SK-N-SH treated with all-trans-retinoic acid at 6 μM for 48 hours (cell line): ENCODE data around the gene KCNK6.

Source experiments
- ATAC-seq: fragments of 200-7000 bp; cut with Tn5 transposase; 3 replicates; pipeline ENCODE4 v1.9.1; 2020; ENCODE audit warnings: mild to moderate bottlenecking, moderate library complexity
- CSDC2 ChIP-seq: fragments of 250-450 bp; sonication (Bioruptor Pico); IDR thresholded peaks from 2 replicates; pipeline ENCODE4 v1.5.0; 2020; ENCODE audit warnings: mild to moderate bottlenecking, moderate library complexity
- ESRRG ChIP-seq: fragments of 250-450 bp; sonication (Bioruptor Pico); IDR thresholded peaks from 2 replicates; pipeline ENCODE4 v1.6.1; 2021; ENCODE audit warnings: mild to moderate bottlenecking
- ISL1 ChIP-seq: fragments of 250-450 bp; sonication (Bioruptor Pico); IDR thresholded peaks from 2 replicates; pipeline ENCODE4 v2.1.2; 2022; ENCODE audit warnings: mild to moderate bottlenecking, moderate library complexity
- OSR1 ChIP-seq: fragments of 250-450 bp; sonication (Bioruptor Pico); IDR thresholded peaks from 2 replicates; pipeline ENCODE4 v1.8.0; 2022; ENCODE audit warnings: moderate library complexity, mild to moderate bottlenecking, inconsistent platforms
- PPARA ChIP-seq: fragments of 250-450 bp; sonication (Bioruptor Pico); IDR thresholded peaks from 2 replicates; pipeline ENCODE4 v1.5.0; 2020; ENCODE audit warnings: mild to moderate bottlenecking, borderline replicate concordance
- RARB ChIP-seq: fragments of 250-450 bp; sonication (Bioruptor Pico); IDR thresholded peaks from 2 replicates; pipeline ENCODE4 v1.8.0; 2021; ENCODE audit warnings: mild to moderate bottlenecking, moderate library complexity
- SNAI2 ChIP-seq: fragments of 250-450 bp; sonication (Bioruptor Pico); IDR thresholded peaks from 2 replicates; pipeline ENCODE4 v1.5.0; 2020; ENCODE audit warnings: mild to moderate bottlenecking, moderate library complexity
- TCF4 ChIP-seq: fragments of 250-450 bp; sonication (Bioruptor Pico); IDR thresholded peaks from 2 replicates; pipeline ENCODE4 v1.8.0; 2021; ENCODE audit warnings: mild to moderate bottlenecking, moderate library complexity, borderline replicate concordance
- TOX ChIP-seq: fragments of 250-450 bp; sonication (Bioruptor Pico); IDR thresholded peaks from 2 replicates; pipeline ENCODE4 v1.8.0; 2021; ENCODE audit warnings: mild to moderate bottlenecking, moderate library complexity, borderline replicate concordance
- ZC3H10 ChIP-seq: fragments of 250-450 bp; sonication (Bioruptor Pico); IDR thresholded peaks from 2 replicates; pipeline ENCODE4 v1.5.1; 2021; ENCODE audit warnings: mild to moderate bottlenecking, moderate library complexity
- ZFP3 ChIP-seq: fragments of 250-450 bp; sonication (Bioruptor Pico); IDR thresholded peaks from 2 replicates; pipeline ENCODE4 v1.5.0; 2020; ENCODE audit warnings: mild to moderate bottlenecking, moderate library complexity
- ZFP30 ChIP-seq: fragments of 450-650 bp; formaldehyde crosslinking; IDR thresholded peaks from 2 replicates; pipeline ENCODE4 v1.5.0; 2022; ENCODE audit warnings: mild to moderate bottlenecking, moderate library complexity
- ZNF70 ChIP-seq: fragments of 450-650 bp; formaldehyde crosslinking; IDR thresholded peaks from 2 replicates; pipeline ENCODE4 v1.5.0; 2020; ENCODE audit warnings: mild to moderate bottlenecking, moderate library complexity
- ZNF8 ChIP-seq: fragments of 450-650 bp; formaldehyde crosslinking; IDR thresholded peaks from 2 replicates; pipeline ENCODE4 v1.5.0; 2020; ENCODE audit warnings: mild to moderate bottlenecking, moderate library complexity
- TF ChIP-seq, protein P1 (sequence below): fragments of 250-450 bp; sonication (Bioruptor Pico); IDR thresholded peaks from 2 replicates; pipeline ENCODE4 v1.5.1; 2020; ENCODE audit warnings: low read depth, mild to moderate bottlenecking, moderate library complexity
- TF ChIP-seq, protein P2 (sequence below): fragments of 250-450 bp; sonication (Bioruptor Pico); IDR thresholded peaks from 2 replicates; pipeline ENCODE4 v1.8.0; 2021; ENCODE audit warnings: low read depth, mild to moderate bottlenecking, moderate library complexity, borderline replicate concordance
- TF ChIP-seq, protein P3 (sequence below): fragments of 250-450 bp; sonication (Bioruptor Pico); IDR thresholded peaks from 2 replicates; pipeline ENCODE4 v1.8.0; 2020; ENCODE audit warnings: mild to moderate bottlenecking, moderate library complexity, borderline replicate concordance
- TF ChIP-seq, protein P4 (sequence below): fragments of 250-450 bp; sonication (Bioruptor Pico); IDR thresholded peaks from 2 replicates; pipeline ENCODE4 v1.5.1; 2021; ENCODE audit warnings: mild to moderate bottlenecking, moderate library complexity

The KCNK6 gene

DNA sequence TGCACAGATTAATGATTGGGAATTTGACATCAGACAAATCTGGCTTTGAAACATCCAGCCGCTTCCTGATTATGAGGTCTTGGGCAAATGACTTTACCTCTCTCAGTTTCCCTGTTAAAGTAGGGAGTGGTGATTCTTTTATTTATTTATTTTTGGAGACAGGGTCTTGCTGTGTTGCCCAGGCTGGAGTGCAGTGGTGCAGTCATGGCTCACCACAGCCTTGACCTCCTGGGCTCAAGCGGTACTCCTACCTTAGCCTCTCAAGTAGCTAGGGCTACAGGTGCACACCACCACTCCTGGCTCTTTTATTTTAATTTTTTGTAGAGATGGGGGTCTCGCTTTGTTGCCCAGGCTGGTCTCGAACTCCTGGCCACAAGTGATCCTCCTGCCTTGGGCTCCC lies 57.4 kb downstream of the KCNK6 start (continued):
- TF ChIP-seq, protein P1, sequence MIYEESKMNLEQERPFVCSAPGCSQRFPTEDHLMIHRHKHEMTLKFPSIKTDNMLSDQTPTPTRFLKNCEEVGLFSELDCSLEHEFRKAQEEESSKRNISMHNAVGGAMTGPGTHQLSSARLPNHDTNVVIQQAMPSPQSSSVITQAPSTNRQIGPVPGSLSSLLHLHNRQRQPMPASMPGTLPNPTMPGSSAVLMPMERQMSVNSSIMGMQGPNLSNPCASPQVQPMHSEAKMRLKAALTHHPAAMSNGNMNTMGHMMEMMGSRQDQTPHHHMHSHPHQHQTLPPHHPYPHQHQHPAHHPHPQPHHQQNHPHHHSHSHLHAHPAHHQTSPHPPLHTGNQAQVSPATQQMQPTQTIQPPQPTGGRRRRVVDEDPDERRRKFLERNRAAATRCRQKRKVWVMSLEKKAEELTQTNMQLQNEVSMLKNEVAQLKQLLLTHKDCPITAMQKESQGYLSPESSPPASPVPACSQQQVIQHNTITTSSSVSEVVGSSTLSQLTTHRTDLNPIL (CRISPR knock-in tag): no peak
- TF ChIP-seq ZNF8 (CRISPR knock-in tag): no peak

DNA sequence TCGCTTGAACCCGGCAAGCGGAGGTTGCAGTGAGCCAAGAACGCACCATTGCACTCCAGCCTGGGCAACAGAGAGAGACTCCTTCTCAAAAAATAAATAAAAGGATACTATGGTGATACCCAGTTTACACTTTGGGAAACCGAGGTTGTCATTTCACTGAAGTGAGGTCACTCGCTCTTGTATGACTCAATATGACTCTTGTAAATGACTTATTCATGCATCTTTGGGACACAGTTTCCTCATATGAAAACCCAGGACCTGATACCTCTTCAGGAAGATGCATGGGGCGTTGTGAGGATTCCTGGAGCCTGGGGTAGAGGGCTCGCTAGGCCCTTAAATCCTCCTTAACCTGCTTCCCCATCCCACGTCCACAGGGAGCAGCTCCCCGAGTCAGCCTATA lies 59.2 kb downstream of the KCNK6 start:
- TF ChIP-seq CSDC2 (CRISPR knock-in tag): no peak
- TF ChIP-seq SNAI2 (CRISPR knock-in tag): no peak
- no peak for TF ChIP-seq OSR1 (CRISPR knock-in tag)
- no peak for ATAC-seq

DNA sequence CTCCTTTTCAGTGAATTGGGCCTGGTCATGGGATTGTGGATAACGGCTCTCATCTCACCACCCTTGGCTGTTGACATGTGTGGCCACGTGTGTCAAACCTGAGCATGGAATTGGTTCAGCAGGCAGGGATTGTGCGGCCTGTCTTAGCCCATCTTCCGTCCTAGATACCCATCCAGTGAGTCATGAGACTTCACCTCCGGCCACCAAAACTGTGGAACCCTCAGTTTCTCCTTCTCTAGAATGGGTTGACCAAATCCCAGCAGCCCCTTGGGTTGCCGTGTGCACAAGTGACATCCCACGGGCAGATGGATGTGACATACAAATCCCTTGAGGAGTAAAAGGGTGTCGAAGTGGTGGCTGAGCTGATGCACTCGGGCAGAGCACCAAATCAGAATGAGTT lies 61.5 kb downstream of the KCNK6 start:
- ATAC-seq: no peak

More for the DNA sequence above, 61.5 kb downstream of the KCNK6 start:
- no peak for TF ChIP-seq ZFP30 (CRISPR knock-in tag)
- no peak for TF ChIP-seq CSDC2 (CRISPR knock-in tag)
- TF ChIP-seq ZFP3: no peak
- no peak for TF ChIP-seq ZC3H10 (CRISPR knock-in tag)
- TF ChIP-seq OSR1 (CRISPR knock-in tag): no peak
- TF ChIP-seq TOX (CRISPR knock-in tag): no peak
- no peak for TF ChIP-seq ZNF70 (CRISPR knock-in tag)
- TF ChIP-seq ISL1 (CRISPR knock-in tag): no peak
- TF ChIP-seq, protein P2, sequence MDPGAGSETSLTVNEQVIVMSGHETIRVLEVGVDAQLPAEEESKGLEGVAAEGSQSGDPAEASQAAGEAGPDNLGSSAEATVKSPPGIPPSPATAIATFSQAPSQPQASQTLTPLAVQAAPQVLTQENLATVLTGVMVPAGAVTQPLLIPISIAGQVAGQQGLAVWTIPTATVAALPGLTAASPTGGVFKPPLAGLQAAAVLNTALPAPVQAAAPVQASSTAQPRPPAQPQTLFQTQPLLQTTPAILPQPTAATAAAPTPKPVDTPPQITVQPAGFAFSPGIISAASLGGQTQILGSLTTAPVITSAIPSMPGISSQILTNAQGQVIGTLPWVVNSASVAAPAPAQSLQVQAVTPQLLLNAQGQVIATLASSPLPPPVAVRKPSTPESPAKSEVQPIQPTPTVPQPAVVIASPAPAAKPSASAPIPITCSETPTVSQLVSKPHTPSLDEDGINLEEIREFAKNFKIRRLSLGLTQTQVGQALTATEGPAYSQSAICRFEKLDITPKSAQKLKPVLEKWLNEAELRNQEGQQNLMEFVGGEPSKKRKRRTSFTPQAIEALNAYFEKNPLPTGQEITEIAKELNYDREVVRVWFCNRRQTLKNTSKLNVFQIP (CRISPR knock-in tag): no peak
- TF ChIP-seq, protein P3, sequence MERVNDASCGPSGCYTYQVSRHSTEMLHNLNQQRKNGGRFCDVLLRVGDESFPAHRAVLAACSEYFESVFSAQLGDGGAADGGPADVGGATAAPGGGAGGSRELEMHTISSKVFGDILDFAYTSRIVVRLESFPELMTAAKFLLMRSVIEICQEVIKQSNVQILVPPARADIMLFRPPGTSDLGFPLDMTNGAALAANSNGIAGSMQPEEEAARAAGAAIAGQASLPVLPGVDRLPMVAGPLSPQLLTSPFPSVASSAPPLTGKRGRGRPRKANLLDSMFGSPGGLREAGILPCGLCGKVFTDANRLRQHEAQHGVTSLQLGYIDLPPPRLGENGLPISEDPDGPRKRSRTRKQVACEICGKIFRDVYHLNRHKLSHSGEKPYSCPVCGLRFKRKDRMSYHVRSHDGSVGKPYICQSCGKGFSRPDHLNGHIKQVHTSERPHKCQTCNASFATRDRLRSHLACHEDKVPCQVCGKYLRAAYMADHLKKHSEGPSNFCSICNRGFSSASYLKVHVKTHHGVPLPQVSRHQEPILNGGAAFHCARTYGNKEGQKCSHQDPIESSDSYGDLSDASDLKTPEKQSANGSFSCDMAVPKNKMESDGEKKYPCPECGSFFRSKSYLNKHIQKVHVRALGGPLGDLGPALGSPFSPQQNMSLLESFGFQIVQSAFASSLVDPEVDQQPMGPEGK: no peak
- TF ChIP-seq TCF4 (CRISPR knock-in tag): no peak
- TF ChIP-seq ESRRG (CRISPR knock-in tag): no peak
- TF ChIP-seq PPARA (CRISPR knock-in tag): no peak
- no peak for TF ChIP-seq ZNF8 (CRISPR knock-in tag)
- TF ChIP-seq, protein P4, sequence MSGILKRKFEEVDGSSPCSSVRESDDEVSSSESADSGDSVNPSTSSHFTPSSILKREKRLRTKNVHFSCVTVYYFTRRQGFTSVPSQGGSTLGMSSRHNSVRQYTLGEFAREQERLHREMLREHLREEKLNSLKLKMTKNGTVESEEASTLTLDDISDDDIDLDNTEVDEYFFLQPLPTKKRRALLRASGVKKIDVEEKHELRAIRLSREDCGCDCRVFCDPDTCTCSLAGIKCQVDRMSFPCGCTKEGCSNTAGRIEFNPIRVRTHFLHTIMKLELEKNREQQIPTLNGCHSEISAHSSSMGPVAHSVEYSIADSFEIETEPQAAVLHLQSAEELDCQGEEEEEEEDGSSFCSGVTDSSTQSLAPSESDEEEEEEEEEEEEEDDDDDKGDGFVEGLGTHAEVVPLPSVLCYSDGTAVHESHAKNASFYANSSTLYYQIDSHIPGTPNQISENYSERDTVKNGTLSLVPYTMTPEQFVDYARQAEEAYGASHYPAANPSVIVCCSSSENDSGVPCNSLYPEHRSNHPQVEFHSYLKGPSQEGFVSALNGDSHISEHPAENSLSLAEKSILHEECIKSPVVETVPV: no peak
- no peak for TF ChIP-seq SNAI2 (CRISPR knock-in tag)
- TF ChIP-seq RARB (CRISPR knock-in tag): no peak
